ENCODE measurements around the gene METTL1. TPM values are rescaled to one million over a fixed set of nuclear protein-coding genes. Genes with fewer than 3 reads are reported as not detected.
A peak's percentile ranks its signal among the peaks of the same experiment; 100 is the strongest.
"Not testable (repeated sequence)": the region's sequence is repeated elsewhere in the genome, so short reads cannot be mapped to it uniquely, and the experiment has no call there.

Gene METTL1
- 10 to 100 TPM; 29.0 to 33.4 (median 29.9) TPM for polyA plus RNA-seq (ENCODE audit: insufficient read length in 4 of 4)

- DNase-seq (ENCODE audit: low read depth in 4 of 4, low spot score in 3 of 4): peak; percentile 93 to 98 (median 96)
Measured at GRCh38 chr12:57771873-57772428, at the start of gene METTL1. Gene METTL1, minus strand, starts transcription at chr12:57772105. Its CDS starts 22 bp downstream, at chr12:57772083.

DNA sequence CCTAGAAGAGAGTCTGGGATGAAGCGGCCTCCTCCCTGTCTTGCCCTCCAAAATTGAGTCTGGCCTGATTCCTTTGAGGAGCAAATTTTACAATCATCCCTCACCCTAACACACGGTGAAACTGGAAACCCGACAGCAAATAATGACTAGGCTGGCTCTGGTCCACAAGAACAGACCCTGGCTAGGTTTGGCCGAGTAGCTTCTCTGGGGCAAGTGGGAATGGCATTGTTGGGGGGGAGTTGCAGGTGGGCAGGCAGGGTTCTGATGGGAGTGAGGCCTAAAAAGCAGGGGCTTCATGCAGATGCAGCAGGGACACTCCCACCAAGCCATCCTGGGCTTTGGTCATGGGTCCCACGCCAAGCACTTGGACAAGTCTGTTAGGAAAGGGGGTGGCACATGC is 49.1 kb upstream of the METTL1 start:
- DNase-seq (ENCODE audit: low read depth in 4 of 4, low spot score in 3 of 4): not testable (repeated sequence)

DNA sequence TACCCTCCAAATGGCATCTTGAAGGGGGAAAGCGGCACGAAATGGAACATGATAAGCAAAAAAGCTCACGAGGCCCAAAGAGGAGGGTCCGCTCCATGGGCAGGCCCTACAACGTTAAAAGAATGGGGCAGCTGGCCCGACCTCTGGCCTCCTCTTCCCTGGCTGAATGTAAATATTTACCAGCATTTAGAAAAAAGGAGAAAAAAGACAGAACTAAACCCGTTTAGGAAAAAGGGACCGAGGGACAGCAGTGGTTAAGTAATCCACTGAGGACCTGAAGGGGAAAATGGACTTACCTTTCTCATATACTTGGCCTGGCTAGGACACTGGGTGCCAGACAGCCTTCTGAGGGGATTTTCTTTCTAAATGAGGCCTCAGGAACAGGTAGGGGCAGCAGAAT is 48.2 kb upstream of the METTL1 start:
- not testable (repeated sequence) for DNase-seq (ENCODE audit: low read depth in 4 of 4, low spot score in 3 of 4)

- DNase-seq (ENCODE audit: low read depth in 4 of 4, low spot score in 3 of 4): not testable (repeated sequence)
Measured at GRCh38 chr12:57817990-57818331, 46.1 kb upstream of the METTL1 start.

DNA sequence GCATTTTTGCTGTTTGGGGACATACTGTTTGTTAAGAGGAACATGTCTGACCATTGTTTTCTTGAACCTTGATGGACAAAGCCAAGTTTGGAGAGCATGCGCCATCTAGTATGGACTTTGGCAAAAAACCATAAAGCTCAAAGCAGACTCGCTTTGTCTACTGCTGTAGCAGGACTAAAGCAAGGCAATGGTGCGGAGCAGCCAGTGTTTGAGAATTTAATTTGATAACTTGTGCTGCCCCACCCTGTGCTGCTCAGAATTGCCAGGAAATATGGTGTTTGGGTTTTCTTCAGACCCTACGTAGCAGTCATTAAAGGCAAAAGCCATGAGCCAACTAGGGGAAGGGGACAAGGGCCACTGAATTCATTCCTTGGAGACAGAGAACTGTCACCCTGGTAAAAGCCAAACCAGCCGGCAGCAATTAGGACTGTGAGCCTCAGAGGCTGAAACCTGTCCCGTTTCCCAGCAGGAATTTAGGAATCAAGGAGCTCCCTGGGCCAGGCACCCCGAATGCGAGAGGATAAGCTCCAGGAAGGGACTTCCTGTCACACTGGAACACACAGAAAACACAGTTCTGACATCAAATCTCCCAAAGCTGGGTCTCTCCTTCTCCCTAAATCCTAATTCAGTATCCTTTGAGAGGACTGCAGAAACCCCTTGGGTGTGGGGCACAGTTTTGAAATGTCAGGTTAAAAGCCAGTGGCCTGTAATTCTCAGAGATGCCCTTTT is 45.5 kb upstream of the METTL1 start:
- no peak for DNase-seq (ENCODE audit: low read depth in 4 of 4, low spot score in 3 of 4)

DNA sequence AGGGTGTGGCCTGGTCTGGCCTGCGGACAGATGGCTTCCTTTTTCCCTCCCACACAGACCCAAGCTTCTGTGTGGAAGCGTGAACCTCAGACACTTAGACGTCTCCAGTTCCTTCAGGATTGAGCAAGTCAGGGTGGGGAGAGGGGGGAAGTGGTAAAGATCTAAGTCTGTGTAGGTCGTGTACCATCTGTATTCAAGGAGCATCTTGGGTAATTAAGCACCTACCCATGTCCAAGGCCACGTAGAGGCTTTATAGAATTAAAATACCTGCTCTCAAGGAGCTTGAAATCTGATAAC is 44.9 kb upstream of the METTL1 start:
- DNase-seq (ENCODE audit: low read depth in 4 of 4, low spot score in 3 of 4): no peak

- no peak for DNase-seq (ENCODE audit: low read depth in 4 of 4, low spot score in 3 of 4)
Measured at GRCh38 chr12:57816001-57816854, 44.3 kb upstream of the METTL1 start.

DNA sequence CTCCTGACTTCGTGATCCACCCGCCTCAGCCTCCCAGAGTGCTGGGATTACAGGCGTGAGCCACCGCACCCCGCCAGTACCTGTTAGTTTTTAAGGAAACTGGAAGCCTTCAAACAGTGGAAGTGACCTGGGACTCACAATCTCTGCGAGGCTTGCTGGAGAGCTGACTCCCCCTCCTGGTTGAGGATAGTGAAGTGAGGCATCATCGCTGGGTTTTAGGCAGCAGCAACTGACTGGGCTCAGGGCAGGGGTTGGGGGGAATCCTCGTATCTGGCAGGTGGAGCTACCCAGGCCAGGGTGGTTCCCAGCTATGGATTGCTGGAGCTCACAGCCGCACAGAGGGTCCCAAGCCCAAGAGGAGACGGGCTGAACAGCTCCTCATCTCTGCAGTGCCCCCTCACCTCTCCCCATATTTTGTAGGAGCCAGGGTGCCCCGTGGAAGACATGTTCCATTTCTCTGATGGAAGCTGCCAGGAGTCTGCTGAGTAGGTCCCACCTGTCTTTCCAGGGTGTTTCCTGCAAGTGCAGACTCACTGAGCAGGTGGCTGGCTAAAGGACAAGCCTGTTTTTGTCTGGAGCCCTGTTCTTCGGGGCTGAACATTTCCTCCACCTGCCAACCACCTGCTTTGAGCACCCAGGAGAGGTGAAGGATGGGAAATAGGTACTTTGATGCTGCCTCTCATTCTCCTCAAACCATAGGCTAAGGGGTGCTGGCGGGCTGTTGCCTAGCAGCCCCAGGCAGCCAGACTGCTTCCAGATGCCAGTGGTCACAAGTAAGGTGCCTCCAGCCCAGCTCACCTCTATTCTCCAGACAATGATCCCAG is 43.5 kb upstream of the METTL1 start:
- DNase-seq (ENCODE audit: low read depth in 4 of 4, low spot score in 3 of 4): no peak

DNA sequence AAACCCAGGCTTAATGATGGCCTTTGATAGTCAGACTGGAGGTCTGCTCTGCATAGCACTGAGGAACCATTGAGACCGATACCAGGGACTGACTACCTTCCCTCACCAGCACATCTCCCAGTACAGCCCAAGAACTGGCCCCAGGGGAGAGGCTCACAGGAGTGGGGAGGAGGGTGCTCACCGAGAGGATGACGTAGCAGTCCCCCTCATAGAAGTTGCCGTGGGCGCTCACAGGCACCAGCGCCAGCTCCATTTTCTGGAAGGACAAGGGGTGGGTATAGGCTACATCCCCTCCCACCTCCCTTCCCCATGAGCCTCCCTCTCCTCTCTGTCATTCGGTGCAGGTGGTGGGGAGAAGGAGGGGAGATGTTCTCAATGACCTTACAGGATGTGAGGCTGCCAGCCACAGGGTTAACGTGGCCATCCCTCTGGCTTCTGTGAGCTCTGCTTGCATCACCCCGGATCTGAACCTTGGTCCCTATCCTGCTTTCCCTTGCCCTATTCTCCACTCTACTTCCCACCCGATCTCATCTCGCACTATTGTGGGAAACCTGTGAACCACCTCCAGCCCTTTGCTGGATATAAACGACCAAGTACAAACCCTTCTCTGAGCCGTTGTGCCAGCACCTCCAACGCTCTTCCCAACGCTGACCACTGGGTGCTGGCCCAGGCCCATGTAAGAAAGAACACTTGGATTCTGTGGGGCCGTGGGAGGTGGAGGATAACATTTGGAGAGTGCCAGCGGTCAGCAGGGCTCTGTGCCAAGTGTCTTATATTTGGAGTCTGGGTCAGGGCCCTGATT is 42.3 kb upstream of the METTL1 start:
- no peak for DNase-seq (ENCODE audit: low read depth in 4 of 4, low spot score in 3 of 4)

GRCh38 chr12:57813111-57813970 is 41.4 kb upstream of the METTL1 start:
- no peak for DNase-seq (ENCODE audit: low read depth in 4 of 4, low spot score in 3 of 4)

- DNase-seq (ENCODE audit: low read depth in 4 of 4, low spot score in 3 of 4): no peak
Measured at GRCh38 chr12:57811028-57811755, 39.3 kb upstream of the METTL1 start.

DNA sequence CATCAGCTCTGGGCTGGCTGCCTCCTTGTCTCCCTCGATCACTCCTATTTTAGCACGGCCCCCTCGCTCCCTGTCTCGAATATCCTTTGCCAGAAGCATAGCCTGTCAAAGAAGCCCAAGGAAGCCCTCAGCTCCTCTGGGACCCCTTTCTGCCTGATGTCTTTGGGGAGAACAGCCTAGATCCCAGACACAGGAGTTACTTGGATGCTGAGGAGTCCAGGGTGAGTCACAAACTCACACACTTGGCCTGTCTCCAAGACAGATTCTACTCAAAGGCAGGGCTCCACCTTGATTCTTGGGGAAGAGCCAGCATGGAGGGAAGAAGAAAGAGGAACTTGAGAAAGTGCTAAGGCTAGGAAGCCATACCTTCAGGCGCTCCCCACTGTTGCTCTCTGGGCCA is 38.5 kb upstream of the METTL1 start:
- no peak for DNase-seq (ENCODE audit: low read depth in 4 of 4, low spot score in 3 of 4)

- no peak for DNase-seq (ENCODE audit: low read depth in 4 of 4, low spot score in 3 of 4)
Measured at GRCh38 chr12:57809425-57809824, 37.5 kb upstream of the METTL1 start.

- no peak for DNase-seq (ENCODE audit: low read depth in 4 of 4, low spot score in 3 of 4)
Measured at GRCh38 chr12:57808351-57808750, 36.4 kb upstream of the METTL1 start.

- DNase-seq (ENCODE audit: low read depth in 4 of 4, low spot score in 3 of 4): no peak
Measured at GRCh38 chr12:57807285-57807684, 35.4 kb upstream of the METTL1 start.

- no peak for DNase-seq (ENCODE audit: low read depth in 4 of 4, low spot score in 3 of 4)
Measured at GRCh38 chr12:57806677-57807076, 34.8 kb upstream of the METTL1 start.

GRCh38 chr12:57803319-57803893 is 31.5 kb upstream of the METTL1 start:
- no peak for DNase-seq (ENCODE audit: low read depth in 4 of 4, low spot score in 3 of 4)

DNA sequence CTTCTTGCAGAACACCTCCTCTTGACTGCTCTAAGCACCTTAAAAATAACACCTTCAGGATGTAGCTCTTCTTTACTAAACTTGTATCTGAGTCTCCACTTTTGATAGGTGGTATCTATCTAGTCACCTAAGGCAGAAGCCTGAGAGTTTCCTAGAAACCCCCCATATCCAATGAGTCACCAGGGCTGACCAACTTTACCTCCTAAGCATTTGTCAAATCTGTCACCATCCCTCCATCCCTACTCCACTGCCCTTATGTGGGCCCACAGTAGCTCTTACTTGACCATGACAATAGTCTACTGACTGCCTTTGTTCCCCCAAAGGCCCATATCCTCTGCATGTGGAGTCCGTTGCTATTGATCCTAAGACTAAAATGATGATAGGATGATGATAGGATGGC is 30.7 kb upstream of the METTL1 start:
- DNase-seq (ENCODE audit: low read depth in 4 of 4, low spot score in 3 of 4): no peak
